HG02852 (cell line): ENCODE data around the gene PRUNE2.

ENCODE experiments used
- ATAC-seq: cut with Tn5 transposase; IDR thresholded peaks from one replicate; pipeline ENCODE4 v1.9.1; 2021; ENCODE audit warnings: mild to moderate bottlenecking, moderate library complexity; ENCODE audit not compliant: unreplicated experiment

The PRUNE2 gene

DNA sequence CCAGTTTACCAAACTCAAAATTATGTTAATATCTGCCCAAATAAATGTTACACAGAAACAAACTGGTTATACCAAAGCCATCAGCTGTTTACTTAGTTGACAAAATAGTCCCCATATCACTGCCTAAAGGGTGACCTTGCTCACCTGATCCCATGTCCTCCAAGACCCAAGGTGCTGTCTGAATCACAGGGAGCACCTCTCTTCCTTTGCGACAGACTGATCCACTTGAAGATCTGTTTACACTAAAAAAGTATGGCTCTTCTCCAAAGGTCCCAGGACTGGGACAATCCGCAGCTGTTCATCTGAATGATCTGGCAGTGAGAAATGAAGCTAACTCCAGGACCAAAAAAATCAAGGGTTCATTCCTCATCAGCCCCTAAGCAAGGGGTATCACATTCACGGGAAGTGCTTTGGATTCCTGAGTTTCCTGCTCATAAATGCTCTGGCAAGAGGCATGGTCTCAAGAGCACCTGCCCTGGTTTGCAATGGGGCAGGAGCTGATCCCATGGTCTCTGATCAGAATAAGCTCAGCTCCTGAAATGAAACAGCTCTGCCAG, 5.0 kb downstream of the PRUNE2 start:
- ATAC-seq, result no peak

DNA sequence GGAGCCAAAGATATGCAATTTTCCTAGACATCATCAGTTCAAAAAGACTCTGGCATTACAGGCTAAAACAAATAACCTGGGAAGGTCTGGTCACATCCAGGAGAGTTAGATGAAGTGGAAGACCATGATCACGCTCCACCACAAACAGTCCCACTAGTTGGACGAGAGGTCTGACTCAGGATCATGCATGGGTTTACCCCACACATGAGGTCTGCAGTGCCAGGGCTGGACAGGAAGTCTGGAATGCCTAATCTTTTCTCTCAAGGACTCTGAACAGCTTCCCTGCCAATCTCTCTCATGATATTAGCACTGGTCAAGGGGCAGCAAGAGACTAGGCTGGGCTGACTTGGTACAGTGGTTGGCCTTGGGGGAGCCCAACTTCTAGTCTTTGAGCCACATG, 7.1 kb downstream of the PRUNE2 start:
- ATAC-seq, result no peak

GRCh38 chr9:76897804-76898525, 7.9 kb downstream of the PRUNE2 start:
- ATAC-seq, result no peak

DNA sequence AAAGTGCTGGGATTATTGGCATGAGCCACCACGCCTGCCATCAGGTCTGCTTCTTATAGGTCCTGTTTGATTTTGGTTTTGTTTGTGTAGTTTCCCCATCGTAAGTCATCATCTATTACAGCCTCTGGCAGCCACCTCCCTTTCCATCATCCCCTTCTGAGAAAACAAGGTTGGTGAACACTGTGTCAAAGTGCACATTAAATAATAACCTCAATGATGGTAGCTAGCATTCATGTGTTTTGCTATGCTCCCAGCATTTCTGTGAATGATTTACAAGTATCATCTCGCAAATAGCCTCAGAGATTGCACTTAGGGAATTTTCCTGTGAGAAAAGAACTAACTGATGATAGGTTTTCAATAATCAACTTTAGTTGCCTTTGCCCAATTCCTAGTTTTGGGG, 9.9 kb downstream of the PRUNE2 start:
- ATAC-seq, result no peak

GRCh38 chr9:76895186-76895585, 10.7 kb downstream of the PRUNE2 start:
- ATAC-seq, result no peak

DNA sequence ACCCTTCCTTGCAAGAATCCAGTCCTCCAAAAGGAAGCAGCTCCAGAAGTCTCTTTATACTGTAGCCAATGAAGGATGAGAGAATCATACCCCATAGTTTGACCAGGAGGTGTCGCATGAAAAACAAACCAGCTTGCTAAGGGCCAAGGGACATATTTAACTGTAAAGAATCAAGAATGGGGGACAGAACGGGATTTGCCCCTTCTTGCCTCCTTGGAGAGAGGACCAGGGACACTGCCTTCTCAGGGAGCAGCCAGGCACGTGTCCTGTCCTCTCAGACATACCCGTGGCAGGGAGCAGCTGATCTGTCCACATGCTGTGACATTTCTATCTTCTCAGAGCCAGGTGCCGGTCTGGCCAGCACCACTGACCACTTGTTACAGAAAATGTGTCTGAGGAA, 11.7 kb downstream of the PRUNE2 start:
- ATAC-seq, result no peak

GRCh38 chr9:76893395-76893932, 12.4 kb downstream of the PRUNE2 start:
- ATAC-seq, result no peak

DNA sequence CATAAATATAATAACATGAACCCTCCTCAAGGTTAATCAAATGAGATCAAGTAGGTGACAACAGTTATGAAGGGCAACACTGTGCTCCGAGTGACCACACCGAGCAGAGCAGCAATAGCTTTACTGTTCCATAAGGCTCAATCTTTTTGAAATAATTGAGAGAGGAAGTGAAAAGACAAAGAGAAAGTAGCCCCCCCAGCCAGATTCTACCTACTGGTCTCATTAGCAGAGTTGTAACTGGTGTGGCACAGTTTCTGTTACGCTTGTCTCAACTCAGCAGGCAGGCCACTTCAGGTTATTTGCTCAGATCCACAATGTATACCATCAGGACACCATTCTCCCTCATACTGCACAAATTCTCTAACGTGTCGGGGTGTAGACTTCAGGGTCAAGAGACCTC, 14.0 kb downstream of the PRUNE2 start:
- peak; percentile 32 for ATAC-seq

DNA sequence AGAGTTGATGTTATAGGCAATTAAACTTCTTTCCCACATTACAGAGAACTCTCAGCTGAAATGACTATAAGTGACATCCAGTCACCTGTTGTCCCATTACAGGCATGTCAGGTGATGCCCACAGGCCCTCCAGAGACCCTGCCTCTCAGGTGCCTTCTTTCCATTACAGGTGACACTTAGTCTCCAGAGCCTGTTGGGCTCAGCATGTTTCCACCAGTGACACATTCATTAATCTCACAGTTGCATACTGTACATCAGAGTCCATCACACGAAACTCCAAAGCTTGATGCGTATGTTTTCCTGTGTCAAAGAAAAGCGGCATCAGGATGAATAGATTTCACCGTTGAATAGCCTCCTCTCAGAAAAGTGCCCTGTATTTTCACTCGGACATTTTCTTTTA, 14.6 kb downstream of the PRUNE2 start:
- ATAC-seq, result no peak

- ATAC-seq, result no peak
Observed at GRCh38 chr9:76887951-76888350, 18.0 kb downstream of the PRUNE2 start.

DNA sequence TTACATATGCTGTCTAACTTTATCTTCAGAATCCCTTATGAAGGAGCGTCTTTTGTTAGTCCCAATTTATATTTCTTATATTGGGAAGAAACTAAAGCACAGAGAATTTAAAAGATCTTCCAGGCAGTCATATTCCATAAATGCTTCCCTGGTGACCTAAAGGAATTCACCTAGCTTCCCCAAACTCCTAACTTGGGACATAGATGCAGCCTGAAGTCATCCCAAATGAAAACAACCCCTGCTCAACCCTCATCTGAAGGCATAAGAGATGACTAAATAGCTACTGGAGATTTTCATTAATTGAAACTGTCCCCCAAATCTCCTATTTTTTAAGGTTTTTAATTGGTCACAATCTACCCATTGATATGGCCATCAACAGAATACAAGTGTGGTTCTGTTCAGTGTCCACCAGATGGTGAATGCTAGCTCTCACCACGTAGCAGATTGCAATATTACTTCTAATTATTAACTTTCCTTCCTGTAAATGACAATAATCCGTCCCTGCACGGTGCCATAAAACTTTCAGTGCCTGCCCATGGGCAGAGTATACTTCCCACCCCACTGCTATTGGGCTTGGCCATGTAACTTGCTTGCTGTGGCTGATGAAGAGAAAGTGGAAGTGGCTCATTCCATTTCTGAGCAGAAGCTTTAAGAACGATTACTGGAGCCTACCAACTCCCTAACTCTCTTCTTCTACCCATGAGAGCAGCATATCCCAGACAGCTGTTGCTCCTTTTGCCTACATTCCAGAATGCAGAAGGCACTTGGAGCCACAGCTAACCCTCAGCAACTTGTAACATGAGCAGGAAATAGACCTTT, 18.7 kb downstream of the PRUNE2 start:
- no peak for ATAC-seq

DNA sequence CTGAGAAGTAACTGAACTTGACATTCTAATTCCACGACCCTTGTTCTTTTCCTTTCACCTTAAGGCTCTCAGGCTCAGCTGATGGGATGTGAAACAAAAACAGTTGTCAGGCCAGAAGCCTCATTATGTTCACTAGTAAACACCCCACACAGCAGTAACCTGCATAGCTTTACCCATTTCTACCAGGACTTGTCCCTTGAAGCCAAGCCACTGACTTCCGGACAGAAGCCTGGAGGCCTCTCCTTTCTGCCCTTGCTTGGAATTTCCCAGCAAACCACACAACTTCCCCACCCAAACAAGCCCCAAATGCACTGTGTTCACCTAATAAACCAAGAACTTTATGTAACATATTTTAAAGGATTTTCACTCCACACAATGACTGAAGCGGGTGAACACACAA, 19.6 kb downstream of the PRUNE2 start:
- ATAC-seq, result no peak

DNA sequence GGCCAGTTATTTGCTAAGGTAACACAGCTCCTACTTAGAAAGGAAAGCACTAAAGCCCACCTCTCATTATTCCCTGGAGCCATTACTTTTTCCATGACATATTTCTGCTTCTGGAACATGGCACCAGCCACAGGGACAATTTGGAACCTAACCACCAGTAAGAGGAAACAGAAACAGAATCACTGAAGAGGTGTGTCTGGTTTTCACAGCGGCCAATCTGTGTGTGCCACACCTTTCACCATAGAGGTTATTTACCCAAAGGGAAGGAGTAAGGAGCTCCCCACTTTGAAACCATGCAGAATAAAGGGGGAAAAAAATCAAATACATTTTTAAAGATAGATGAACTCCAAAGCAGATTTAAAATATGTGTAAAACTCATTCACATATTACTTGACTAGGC, 21.1 kb downstream of the PRUNE2 start:
- ATAC-seq, result no peak

DNA sequence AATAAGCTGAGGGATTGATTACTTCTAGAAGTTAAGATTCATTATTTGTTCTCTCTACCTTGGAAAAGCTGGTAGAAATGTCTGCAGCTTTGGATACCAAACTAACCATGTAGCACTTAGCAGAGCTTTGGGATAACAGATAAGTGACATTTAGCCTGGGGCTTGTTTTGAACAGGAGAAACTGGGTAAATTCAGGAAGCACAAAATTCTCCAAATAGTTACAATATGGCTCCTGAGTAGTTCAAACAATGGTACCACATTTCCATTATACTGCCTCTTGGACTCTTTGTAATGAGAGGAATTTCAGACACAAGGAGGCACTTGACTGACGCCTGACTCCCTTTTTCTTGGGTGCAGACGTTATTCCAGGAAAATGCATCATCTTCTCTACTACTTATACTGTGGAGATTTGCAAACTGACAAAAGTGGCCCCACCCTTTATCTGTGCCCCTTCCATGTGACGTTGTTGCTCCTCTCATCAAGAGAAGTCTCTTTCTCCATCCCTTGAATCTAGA, 22.5 kb downstream of the PRUNE2 start:
- ATAC-seq, result no peak

DNA sequence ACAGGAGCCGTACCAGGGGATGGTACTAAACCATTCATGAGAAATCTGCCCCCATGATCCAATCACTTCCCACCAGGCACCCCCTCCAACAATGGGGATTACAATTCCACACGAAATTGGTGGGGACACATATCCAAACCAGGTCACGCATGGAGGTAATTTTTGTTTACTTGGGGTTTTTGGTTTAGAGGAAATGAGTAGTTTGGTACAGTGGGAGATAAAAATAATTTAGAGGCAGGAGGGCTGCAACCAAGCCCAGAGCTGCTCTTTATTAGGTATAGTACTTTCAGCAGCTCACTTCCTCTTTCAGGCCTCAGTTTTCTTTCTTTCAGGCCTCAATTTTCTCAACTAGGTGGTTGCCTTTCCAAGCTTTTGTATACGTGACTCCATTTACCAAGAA, 23.2 kb downstream of the PRUNE2 start:
- ATAC-seq, result peak; percentile 89

- ATAC-seq, result no peak
Observed at GRCh38 chr9:76880210-76880609, 25.7 kb downstream of the PRUNE2 start.

DNA sequence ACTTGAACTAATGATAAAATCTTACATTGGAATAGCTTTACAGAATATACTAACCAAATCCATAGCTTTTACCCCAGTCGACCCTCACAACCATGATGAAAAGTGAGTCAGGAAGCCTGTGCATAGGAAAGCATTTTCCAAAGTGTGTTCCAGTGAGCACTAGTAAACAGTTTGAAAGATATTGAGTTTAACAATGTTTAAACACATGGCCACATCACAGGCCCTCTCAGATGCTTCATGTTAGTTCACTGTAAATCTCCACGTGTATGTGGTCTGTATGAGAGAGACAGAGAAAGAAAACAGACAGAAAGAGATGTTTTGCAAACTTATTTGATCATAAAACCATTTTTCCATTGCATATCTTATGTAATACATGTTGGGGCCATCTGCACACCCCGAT, 27.0 kb downstream of the PRUNE2 start:
- no peak for ATAC-seq

DNA sequence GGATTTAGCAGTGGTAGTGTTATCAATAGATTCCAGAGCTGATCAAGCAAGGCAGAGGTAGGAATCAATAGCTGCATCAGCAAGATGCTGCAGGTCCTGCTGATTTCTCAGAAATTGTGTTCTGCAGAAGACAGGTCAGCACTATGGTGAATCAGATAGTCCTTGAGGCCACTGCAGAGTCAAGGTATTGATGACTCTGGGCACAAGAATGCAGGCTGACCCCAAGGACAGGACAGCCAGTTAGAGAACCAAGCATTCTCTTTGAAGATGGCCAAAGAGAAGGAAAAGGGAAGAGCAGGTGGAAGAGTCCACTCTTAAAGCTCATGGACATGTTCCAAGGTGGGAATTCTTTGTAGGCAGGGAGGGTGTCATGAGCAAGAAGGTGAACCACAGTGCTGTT, 28.0 kb downstream of the PRUNE2 start:
- ATAC-seq, result no peak

- no peak for ATAC-seq
Observed at GRCh38 chr9:76876098-76876497, 29.8 kb downstream of the PRUNE2 start.

DNA sequence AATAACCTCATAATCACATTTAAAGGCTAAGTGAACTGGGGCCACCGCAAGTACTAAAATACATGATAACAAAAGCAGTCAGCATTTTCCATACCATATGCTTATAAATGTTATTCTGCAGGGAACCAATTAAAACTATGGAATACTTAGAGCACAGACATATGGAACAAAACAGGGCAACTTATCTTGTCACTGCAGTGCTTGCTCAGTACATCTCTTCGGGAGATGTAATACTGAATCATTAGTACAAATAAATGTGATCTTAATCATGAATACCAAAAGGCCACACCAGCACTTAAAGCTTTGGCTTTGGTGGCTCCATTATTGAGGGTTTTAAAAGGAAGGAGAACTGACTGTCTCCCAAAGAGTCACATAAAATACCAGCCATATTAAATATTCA, 32.1 kb downstream of the PRUNE2 start:
- ATAC-seq, result no peak

DNA sequence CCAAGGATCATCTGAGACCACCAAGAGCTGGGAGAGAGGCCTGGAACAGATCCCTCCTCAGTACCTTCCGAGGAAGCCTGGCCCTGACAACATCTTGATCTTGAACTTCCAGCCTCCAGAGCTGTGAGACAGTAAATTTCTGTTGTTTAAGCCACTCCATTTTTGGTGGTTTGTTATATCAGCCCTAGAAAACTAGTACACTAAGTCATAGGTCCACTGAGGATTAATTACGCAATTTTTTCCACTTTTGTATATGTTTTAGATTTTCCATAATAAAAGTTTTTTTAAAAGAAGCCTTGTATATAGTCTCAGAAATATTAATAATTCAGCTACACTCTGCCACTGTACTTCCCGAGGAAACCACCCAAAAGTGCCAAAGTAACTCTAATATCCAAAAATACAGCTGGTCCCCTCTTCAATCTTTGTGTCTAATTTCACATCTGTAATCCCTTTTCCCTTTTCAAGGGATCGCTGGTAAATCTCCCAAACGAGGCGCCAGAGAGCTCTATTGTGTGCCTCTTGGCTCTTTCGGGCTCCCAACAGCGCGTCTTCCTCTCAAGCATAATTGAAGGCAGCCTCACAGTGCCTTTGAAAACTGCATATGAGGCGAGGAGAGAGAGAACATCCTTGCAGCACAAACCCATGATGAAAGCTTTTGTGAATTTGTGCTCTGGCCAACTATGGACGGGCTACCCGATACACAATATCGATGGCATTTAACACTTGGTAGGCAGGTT, 32.7 kb downstream of the PRUNE2 start:
- ATAC-seq, result no peak
